ENCODE results near the gene PCBP3.

DNA sequence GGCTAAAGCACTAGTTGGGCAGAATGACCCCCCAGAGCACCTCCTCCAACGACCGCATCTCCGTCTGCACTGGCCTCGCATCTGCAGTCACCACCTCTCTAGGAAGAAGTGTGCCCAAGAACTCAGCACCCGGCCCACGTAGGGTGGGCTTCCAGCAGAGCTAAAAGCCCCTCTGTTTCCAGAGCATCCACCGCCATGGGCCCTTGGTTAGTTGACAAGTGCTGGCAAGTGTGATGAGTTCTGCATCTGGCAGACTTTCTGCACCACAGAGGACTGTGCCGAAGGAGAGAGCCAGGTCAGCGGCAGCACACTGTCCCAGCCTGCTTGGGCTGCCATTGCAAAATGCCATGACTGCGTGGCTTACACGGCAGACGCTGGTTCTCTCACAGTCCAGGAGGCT lies 261.7 kb downstream of the PCBP3 start:
- TF ChIP-seq, protein P1, sequence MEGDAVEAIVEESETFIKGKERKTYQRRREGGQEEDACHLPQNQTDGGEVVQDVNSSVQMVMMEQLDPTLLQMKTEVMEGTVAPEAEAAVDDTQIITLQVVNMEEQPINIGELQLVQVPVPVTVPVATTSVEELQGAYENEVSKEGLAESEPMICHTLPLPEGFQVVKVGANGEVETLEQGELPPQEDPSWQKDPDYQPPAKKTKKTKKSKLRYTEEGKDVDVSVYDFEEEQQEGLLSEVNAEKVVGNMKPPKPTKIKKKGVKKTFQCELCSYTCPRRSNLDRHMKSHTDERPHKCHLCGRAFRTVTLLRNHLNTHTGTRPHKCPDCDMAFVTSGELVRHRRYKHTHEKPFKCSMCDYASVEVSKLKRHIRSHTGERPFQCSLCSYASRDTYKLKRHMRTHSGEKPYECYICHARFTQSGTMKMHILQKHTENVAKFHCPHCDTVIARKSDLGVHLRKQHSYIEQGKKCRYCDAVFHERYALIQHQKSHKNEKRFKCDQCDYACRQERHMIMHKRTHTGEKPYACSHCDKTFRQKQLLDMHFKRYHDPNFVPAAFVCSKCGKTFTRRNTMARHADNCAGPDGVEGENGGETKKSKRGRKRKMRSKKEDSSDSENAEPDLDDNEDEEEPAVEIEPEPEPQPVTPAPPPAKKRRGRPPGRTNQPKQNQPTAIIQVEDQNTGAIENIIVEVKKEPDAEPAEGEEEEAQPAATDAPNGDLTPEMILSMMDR (IDR thresholded peaks at IDR 0.05) = no peak
- no peak for TF ChIP-seq ZFX (IDR thresholded peaks at IDR 0.05; ENCODE audit: borderline replicate concordance)

Data from 22Rv1 (cell line).